SK-N-SH treated with all-trans-retinoic acid at 6 μM for 48 hours (cell line): ENCODE results near the gene CBR4.

Experiments used
- ATAC-seq: fragments of 200-7000 bp; cut with Tn5 transposase; 3 replicates; pipeline ENCODE4 v1.9.1; 2020; ENCODE audit warnings: mild to moderate bottlenecking, moderate library complexity
- BACH2 ChIP-seq: fragments of 250-450 bp; sonication (Bioruptor Pico); IDR thresholded peaks from 2 replicates; pipeline ENCODE4 v1.9.0; 2021; ENCODE audit warnings: mild to moderate bottlenecking, borderline replicate concordance
- CSDC2 ChIP-seq: fragments of 250-450 bp; sonication (Bioruptor Pico); IDR thresholded peaks from 2 replicates; pipeline ENCODE4 v1.5.0; 2020; ENCODE audit warnings: mild to moderate bottlenecking, moderate library complexity
- ESRRG ChIP-seq: fragments of 250-450 bp; sonication (Bioruptor Pico); IDR thresholded peaks from 2 replicates; pipeline ENCODE4 v1.6.1; 2021; ENCODE audit warnings: mild to moderate bottlenecking
- ISL1 ChIP-seq: fragments of 250-450 bp; sonication (Bioruptor Pico); IDR thresholded peaks from 2 replicates; pipeline ENCODE4 v2.1.2; 2022; ENCODE audit warnings: mild to moderate bottlenecking, moderate library complexity
- POU6F1 ChIP-seq: fragments of 250-450 bp; sonication (Bioruptor Pico); IDR thresholded peaks from 2 replicates; pipeline ENCODE4 v1.8.0; 2021; ENCODE audit warnings: low read depth, mild to moderate bottlenecking, moderate library complexity, borderline replicate concordance
- PPARA ChIP-seq: fragments of 250-450 bp; sonication (Bioruptor Pico); IDR thresholded peaks from 2 replicates; pipeline ENCODE4 v1.5.0; 2020; ENCODE audit warnings: mild to moderate bottlenecking, borderline replicate concordance
- RARB ChIP-seq: fragments of 250-450 bp; sonication (Bioruptor Pico); IDR thresholded peaks from 2 replicates; pipeline ENCODE4 v1.8.0; 2021; ENCODE audit warnings: mild to moderate bottlenecking, moderate library complexity
- TCF4 ChIP-seq: fragments of 250-450 bp; sonication (Bioruptor Pico); IDR thresholded peaks from 2 replicates; pipeline ENCODE4 v1.8.0; 2021; ENCODE audit warnings: mild to moderate bottlenecking, moderate library complexity, borderline replicate concordance
- TOX ChIP-seq: fragments of 250-450 bp; sonication (Bioruptor Pico); IDR thresholded peaks from 2 replicates; pipeline ENCODE4 v1.8.0; 2021; ENCODE audit warnings: mild to moderate bottlenecking, moderate library complexity, borderline replicate concordance
- ZC3H10 ChIP-seq: fragments of 250-450 bp; sonication (Bioruptor Pico); IDR thresholded peaks from 2 replicates; pipeline ENCODE4 v1.5.1; 2021; ENCODE audit warnings: mild to moderate bottlenecking, moderate library complexity
- ZFP3 ChIP-seq: fragments of 250-450 bp; sonication (Bioruptor Pico); IDR thresholded peaks from 2 replicates; pipeline ENCODE4 v1.5.0; 2020; ENCODE audit warnings: mild to moderate bottlenecking, moderate library complexity
- ZNF565 ChIP-seq: fragments of 450-650 bp; formaldehyde crosslinking; conservative IDR thresholded peaks from 2 replicates; pipeline ENCODE4 v1.5.0; 2020; ENCODE audit warnings: low read depth, mild to moderate bottlenecking, moderate library complexity
- ZNF8 ChIP-seq: fragments of 450-650 bp; formaldehyde crosslinking; IDR thresholded peaks from 2 replicates; pipeline ENCODE4 v1.5.0; 2020; ENCODE audit warnings: mild to moderate bottlenecking, moderate library complexity
- TF ChIP-seq, protein P1 (sequence below): fragments of 250-450 bp; sonication (Bioruptor Pico); IDR thresholded peaks from 2 replicates; pipeline ENCODE4 v1.5.1; 2021; ENCODE audit warnings: mild to moderate bottlenecking, moderate library complexity
- TF ChIP-seq, protein P2 (sequence below): fragments of 250-450 bp; sonication (Bioruptor Pico); IDR thresholded peaks from 2 replicates; pipeline ENCODE4 v1.5.1; 2020; ENCODE audit warnings: low read depth, mild to moderate bottlenecking, moderate library complexity
- TF ChIP-seq, protein P3 (sequence below): fragments of 250-450 bp; sonication (Bioruptor Pico); IDR thresholded peaks from 2 replicates; pipeline ENCODE4 v1.8.0; 2020; ENCODE audit warnings: mild to moderate bottlenecking, moderate library complexity, borderline replicate concordance

The CBR4 gene

GRCh38 chr4:169017971-169018370 lies 7.9 kb upstream of the CBR4 start:
- ATAC-seq, result no peak
- TF ChIP-seq ISL1 (CRISPR knock-in tag), result no peak
- TF ChIP-seq, protein P1, sequence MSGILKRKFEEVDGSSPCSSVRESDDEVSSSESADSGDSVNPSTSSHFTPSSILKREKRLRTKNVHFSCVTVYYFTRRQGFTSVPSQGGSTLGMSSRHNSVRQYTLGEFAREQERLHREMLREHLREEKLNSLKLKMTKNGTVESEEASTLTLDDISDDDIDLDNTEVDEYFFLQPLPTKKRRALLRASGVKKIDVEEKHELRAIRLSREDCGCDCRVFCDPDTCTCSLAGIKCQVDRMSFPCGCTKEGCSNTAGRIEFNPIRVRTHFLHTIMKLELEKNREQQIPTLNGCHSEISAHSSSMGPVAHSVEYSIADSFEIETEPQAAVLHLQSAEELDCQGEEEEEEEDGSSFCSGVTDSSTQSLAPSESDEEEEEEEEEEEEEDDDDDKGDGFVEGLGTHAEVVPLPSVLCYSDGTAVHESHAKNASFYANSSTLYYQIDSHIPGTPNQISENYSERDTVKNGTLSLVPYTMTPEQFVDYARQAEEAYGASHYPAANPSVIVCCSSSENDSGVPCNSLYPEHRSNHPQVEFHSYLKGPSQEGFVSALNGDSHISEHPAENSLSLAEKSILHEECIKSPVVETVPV, result no peak
- no peak for TF ChIP-seq ZNF8
- TF ChIP-seq BACH2, result no peak
- no peak for TF ChIP-seq CSDC2 (CRISPR knock-in tag)
- no peak for TF ChIP-seq POU6F1 (CRISPR knock-in tag)
- no peak for TF ChIP-seq RARB (CRISPR knock-in tag)
- no peak for TF ChIP-seq TCF4 (CRISPR knock-in tag)
- TF ChIP-seq TOX, result no peak
- TF ChIP-seq, all 23 proteins: peak for 0

DNA sequence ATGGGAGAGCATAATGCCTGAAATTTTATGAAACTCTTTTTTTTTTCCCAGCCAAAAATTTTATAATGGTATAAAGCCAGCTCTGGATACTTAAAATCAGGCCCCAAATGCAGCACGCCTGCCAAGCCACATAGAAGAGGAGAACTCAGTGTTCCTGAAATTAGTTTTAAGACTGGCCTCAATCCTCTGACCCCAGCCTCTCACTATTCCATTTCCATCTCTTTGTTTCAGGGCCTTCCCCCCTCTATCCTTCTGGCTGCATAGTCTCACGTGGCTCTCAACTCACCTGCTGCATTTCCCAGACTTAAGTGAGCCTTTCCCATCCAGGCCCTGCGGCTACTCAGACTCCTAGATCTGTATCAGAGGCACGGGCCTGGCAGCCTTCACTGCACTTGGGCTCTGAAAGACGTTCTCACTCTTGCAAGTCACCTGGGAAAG lies 5.2 kb upstream of the CBR4 start:
- ATAC-seq, result no peak
- TF ChIP-seq TOX (no peak), CSDC2 (CRISPR knock-in tag) (no peak), ISL1 (CRISPR knock-in tag) (no peak), ZNF565 (no peak), TCF4 (CRISPR knock-in tag) (no peak), POU6F1 (CRISPR knock-in tag) (no peak)
- TF ChIP-seq, protein P2, sequence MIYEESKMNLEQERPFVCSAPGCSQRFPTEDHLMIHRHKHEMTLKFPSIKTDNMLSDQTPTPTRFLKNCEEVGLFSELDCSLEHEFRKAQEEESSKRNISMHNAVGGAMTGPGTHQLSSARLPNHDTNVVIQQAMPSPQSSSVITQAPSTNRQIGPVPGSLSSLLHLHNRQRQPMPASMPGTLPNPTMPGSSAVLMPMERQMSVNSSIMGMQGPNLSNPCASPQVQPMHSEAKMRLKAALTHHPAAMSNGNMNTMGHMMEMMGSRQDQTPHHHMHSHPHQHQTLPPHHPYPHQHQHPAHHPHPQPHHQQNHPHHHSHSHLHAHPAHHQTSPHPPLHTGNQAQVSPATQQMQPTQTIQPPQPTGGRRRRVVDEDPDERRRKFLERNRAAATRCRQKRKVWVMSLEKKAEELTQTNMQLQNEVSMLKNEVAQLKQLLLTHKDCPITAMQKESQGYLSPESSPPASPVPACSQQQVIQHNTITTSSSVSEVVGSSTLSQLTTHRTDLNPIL (CRISPR knock-in tag), result no peak
- TF ChIP-seq, protein P3, sequence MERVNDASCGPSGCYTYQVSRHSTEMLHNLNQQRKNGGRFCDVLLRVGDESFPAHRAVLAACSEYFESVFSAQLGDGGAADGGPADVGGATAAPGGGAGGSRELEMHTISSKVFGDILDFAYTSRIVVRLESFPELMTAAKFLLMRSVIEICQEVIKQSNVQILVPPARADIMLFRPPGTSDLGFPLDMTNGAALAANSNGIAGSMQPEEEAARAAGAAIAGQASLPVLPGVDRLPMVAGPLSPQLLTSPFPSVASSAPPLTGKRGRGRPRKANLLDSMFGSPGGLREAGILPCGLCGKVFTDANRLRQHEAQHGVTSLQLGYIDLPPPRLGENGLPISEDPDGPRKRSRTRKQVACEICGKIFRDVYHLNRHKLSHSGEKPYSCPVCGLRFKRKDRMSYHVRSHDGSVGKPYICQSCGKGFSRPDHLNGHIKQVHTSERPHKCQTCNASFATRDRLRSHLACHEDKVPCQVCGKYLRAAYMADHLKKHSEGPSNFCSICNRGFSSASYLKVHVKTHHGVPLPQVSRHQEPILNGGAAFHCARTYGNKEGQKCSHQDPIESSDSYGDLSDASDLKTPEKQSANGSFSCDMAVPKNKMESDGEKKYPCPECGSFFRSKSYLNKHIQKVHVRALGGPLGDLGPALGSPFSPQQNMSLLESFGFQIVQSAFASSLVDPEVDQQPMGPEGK (CRISPR knock-in tag), result no peak
- TF ChIP-seq, all 23 proteins: peak for 0

DNA sequence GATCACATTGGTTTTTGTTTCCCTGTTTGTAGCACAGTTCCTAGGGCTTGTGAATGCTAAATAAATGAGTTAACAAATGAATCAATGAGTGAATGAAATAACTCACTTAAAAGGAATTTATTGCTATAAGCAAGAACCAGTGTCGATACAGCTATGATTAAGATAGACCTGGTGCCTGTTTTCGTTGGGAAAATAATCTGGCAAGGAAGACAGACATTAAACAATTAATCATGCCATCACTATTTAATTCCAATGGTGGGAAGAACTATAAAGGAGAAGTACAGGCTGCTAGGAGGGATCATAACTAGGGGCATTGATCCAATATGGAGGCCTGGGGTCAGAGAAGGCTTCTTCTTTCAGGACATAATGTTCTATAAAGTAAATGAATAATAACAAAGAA lies 4.5 kb upstream of the CBR4 start:
- no peak for ATAC-seq
- TF ChIP-seq ISL1 (CRISPR knock-in tag) (no peak), ZFP3 (no peak), ZNF565 (no peak), ZC3H10 (no peak), ESRRG (no peak), PPARA (CRISPR knock-in tag) (no peak), POU6F1 (CRISPR knock-in tag) (no peak), TOX (no peak)
- TF ChIP-seq, protein P3 (CRISPR knock-in tag), result no peak
